Measurements from ENCODE around the gene RAG2.

The RAG2 gene

DNA sequence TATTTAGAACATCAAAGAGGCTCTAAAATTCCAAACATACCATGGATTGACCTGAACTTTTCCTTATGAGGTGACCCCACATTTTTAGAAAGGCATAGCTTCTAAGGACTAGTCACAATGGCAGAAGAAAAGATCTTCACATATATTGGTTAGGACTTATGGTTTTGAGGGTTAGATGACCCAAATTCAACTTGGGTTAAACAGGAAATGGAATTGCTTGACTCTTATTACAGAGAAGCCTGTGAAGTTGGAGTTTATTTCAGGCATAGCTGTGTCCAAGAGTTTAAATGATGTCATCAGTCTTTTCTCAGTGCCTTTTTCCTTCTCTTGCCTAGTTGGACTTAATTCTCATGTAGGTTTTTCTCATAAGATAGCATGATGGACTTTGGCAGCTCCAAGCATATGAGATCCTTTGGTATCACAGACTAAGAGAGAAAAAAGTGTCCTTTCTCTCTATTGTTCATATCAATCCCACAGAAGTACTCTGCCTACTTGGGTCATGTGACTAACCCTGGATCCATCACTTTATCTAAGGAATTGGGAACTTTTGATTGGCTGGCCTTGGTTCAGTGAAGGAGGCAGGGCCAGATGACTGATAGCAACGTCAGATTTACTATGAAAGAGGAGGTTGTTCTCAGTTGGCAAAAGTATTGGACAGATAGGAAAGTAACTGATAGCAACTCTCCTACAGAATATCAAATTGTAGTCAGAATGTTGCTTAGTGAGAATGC lies 47.5 kb downstream of the RAG2 start:
- no peak for DNase-seq (ENCODE audit: low spot score)
